Fibroblast of the aortic adventitia (primary cell): Measurements from ENCODE around the gene DNM2. TPM values are rescaled to one million over a fixed set of nuclear protein-coding genes. Genes with fewer than 3 reads are reported as not detected.
"Not testable (repeated sequence)": the region's sequence is repeated elsewhere in the genome, so short reads cannot be mapped to it uniquely, and the experiment has no call there.

Experiments used
- DNase-seq: peaks from one replicate; pipeline ENCODE4 v3.0.0-alpha.2; 2010; ENCODE audit warnings: low read depth
- H3K4me3 ChIP-seq: 2 replicates; pipeline ENCODE4 v1.5.1; 2011; ENCODE audit warnings: low read depth, mild to moderate bottlenecking, control low read depth, low read length, moderate library complexity
- small RNA-seq: library from RNA; depleted of rRNA; stranded (forward); fragments of <200 nt; gene quantifications from one replicate; pipeline ENCODE3, GENCODE V24; 2012
- total RNA-seq: library from RNA; depleted of rRNA; stranded (reverse); fragments of >200 nt; gene quantifications from 2 replicates; pipeline ENCODE4 v1.2.3, GENCODE V29; 2012; ENCODE audit warnings: low replicate concordance
- TF ChIP-seq, protein P1 (sequence below): IDR thresholded peaks from 2 replicates; pipeline ENCODE4 v1.5.1; 2011; ENCODE audit warnings: mild to moderate bottlenecking, low read length, control low read depth, inconsistent platforms; ENCODE audit not compliant: insufficient read depth

Gene DNM2
- total RNA-seq, 1 donor, result 83.2 TPM

DNA sequence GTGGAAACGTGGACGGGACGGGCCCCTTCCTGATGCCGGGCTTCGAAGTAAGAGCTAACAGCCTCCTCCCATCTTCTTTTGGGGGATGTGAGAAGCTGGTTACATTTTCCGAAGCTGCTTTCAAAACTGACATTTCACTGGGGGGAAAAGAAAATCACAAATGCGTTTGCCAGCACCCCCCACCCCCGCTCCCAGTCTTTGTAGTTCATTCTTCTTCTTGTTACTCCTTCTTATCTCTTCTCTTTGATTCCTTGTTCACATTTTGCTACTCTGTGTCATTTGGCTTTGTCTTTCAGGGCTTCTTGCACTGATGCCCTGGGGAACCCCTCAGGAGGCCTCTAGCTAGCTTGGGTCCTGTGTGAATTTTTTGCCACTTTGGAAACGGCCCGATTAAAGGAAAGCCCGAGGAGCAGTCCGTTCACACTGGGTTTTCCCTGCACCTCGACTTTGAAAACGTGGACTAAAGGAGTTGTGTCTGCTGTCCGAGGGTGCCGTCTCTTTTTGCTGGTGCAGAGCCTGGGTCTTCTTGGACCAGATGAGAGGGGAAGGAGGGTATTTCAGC is 154.7 kb downstream of the DNM2 start:
- TF ChIP-seq, protein P1, sequence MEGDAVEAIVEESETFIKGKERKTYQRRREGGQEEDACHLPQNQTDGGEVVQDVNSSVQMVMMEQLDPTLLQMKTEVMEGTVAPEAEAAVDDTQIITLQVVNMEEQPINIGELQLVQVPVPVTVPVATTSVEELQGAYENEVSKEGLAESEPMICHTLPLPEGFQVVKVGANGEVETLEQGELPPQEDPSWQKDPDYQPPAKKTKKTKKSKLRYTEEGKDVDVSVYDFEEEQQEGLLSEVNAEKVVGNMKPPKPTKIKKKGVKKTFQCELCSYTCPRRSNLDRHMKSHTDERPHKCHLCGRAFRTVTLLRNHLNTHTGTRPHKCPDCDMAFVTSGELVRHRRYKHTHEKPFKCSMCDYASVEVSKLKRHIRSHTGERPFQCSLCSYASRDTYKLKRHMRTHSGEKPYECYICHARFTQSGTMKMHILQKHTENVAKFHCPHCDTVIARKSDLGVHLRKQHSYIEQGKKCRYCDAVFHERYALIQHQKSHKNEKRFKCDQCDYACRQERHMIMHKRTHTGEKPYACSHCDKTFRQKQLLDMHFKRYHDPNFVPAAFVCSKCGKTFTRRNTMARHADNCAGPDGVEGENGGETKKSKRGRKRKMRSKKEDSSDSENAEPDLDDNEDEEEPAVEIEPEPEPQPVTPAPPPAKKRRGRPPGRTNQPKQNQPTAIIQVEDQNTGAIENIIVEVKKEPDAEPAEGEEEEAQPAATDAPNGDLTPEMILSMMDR, result no peak
- peak overlapping the region; percentile 92 for H3K4me3 ChIP-seq
- DNase-seq, result peak; percentile 22

DNA sequence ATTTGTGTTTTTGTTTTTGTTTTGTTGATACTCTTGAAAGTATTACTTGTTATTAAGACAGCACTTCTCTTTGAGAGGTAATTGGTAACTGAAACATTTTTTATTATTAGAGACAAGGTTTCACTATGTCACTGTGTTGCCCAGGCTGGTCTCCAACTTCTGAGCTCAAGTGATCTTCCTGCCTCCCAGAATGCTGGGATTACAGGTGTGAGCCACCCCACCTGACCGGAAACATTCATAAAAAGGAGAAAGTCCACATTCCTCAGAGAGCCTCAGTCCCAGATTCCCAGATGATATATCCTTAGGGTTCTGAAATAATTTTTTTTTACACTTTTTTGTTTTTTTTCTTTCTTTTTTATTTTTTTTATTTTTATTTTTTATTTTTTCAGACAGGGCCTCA is 156.1 kb downstream of the DNM2 start:
- no peak overlapping the region for H3K4me3 ChIP-seq
- TF ChIP-seq, protein P1, result no peak
- no peak for DNase-seq

DNA sequence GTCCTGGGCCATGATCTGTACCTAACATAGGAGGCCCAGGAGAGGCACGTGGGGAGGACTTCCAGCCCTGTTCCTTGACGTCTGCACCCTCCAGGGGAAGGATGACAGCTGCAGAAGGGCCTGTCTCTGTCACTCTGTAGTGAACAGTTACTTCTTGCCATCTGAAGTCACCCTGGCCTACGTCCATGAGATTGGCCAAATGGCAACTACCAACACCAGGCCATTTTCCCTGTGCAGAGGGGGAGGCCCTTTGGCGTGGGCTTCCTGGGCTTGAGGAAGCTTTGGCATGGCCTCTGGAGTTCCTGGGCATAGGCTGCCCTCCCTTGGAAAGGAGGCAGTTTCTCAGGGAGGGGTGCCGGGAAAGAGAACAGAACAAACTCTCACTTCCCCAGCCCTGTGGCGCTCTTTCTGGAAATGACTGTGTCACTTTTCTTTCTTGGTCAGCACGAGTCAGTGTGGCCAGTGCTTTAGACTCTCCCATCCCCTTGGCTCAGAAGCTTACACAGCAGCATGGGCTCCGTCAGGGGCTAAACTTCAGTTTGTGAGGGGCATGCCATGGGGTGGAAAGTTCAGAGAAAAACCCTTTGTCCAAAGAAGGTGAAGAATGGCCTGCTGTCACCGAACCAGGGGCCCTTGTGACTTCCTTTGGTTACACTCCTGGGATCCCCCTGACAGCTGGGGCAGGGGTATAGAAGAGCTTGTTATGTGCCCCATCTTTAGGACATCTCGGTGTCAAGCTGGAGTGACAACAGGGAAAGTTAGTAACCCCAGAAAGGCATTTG is 158.8 kb downstream of the DNM2 start:
- DNase-seq, result no peak
- H3K4me3 ChIP-seq, result no peak overlapping the region
- TF ChIP-seq, protein P1, result no peak

DNA sequence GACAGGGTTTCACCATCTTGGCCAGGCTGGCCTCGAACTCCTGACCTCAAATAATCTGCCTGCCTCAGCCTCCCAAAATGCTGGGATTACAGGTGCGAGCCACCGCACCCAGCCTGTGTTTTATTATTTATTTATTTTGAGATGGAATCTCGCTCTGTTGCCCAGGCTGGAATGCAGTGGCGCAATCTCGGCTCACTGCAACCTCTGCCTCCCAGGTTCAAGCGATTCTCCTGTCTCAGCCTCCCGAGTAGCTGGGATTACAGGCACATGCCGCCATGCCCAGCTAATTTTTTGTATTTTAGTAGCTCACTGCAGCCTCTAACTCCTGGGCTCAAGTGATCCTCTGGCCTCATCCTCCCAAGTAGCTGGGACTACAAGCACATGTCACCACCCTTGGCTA is 159.7 kb downstream of the DNM2 start:
- DNase-seq, H3K4me3 ChIP-seq: not testable (repeated sequence)

GRCh38 chr19:10878253-10878652 is 160.4 kb downstream of the DNM2 start:
- DNase-seq, result no peak
- no peak overlapping the region for H3K4me3 ChIP-seq
- TF ChIP-seq, protein P1, result no peak

Small RNAs within 50 kb of the gene (small RNA-seq; reads per million reads assigned to genes)
- 3.4 reads per million, percentile 83 among the genes with 10 or more reads in this experiment for gene MIR199A1
- not detected for gene MIR4748
- gene MIR638, result not detected
- not detected for gene MIR6793

Other genes with a start within 250 kb of the DNM2 start
- gene KEAP1, start 214.7 kb upstream of the DNM2 start, total RNA-seq, result 62.5 and 130 TPM in 2 replicates
- gene S1PR5, start 200.6 kb upstream of the DNM2 start, total RNA-seq, result 0.27 and 0.41 TPM in 2 replicates
- gene ATG4D, start 174.2 kb upstream of the DNM2 start, total RNA-seq, result 6.3 and 11.4 TPM in 2 replicates
- gene KRI1, start 152.1 kb upstream of the DNM2 start, total RNA-seq, result 11.1 and 25.0 TPM in 2 replicates
- gene CDKN2D, start 149.1 kb upstream of the DNM2 start, total RNA-seq, result 3.8 and 9.2 TPM in 2 replicates
- not detected in 2 replicates for gene AP1M2, start 130.8 kb upstream of the DNM2 start, total RNA-seq
- 48.2 and 71.2 TPM in 2 replicates for gene SLC44A2, start 92.5 kb upstream of the DNM2 start, total RNA-seq
- gene ILF3, start 63.7 kb upstream of the DNM2 start, total RNA-seq, result 68.3 and 119 TPM in 2 replicates
- gene QTRT1, start 16.6 kb upstream of the DNM2 start, total RNA-seq, result 17.7 and 21.1 TPM in 2 replicates
- 30.2 and 44.3 TPM in 2 replicates for gene TMED1, start 118.1 kb downstream of the DNM2 start, total RNA-seq
- gene C19orf38, start 130.3 kb downstream of the DNM2 start, total RNA-seq, result 0.41 and 0.81 TPM in 2 replicates
- 16.4 and 39.6 TPM in 2 replicates for gene CARM1, start 153.5 kb downstream of the DNM2 start, total RNA-seq
- 68.7 and 89.1 TPM in 2 replicates for gene YIPF2, start 210.6 kb downstream of the DNM2 start, total RNA-seq
- 18.4 and 41.5 TPM in 2 replicates for gene TIMM29, start 210.7 kb downstream of the DNM2 start, total RNA-seq
- 46.5 and 63.8 TPM in 2 replicates for gene SMARCA4, start 243.0 kb downstream of the DNM2 start, total RNA-seq